Duodenal mucosa (tissue), 2 donors: ENCODE measurements around the gene SPANXN1.
"Not testable (repeated sequence)": the region's sequence is repeated elsewhere in the genome, so short reads cannot be mapped to it uniquely, and the experiment has no call there.

Experiments used
- H3K27ac ChIP-seq: one replicate; pipeline ENCODE4 v1.7.0; 2013; ENCODE audit warnings: low read depth, low read length
- H3K27me3 ChIP-seq, 2 donors: one replicate each; pipeline ENCODE4 v1.7.0; 2013; ENCODE audit warnings: low read length in 2 of 2, control low read depth in 1 of 2; ENCODE audit not compliant: insufficient read depth in 2 of 2, control insufficient read depth in 1 of 2
- H3K36me3 ChIP-seq, 2 donors: one replicate each; pipeline ENCODE4 v1.7.0; 2013; ENCODE audit warnings: low read length in 2 of 2, control low read depth in 1 of 2; ENCODE audit not compliant: insufficient read depth in 2 of 2, control insufficient read depth in 1 of 2
- H3K4me1 ChIP-seq, 2 donors: one replicate each; pipeline ENCODE4 v1.7.0; 2013; ENCODE audit warnings: low read length in 2 of 2, control low read depth in 1 of 2; ENCODE audit not compliant: insufficient read depth in 2 of 2, control insufficient read depth in 1 of 2
- H3K4me3 ChIP-seq, 2 donors: one replicate each; pipeline ENCODE4 v1.7.0; 2013; ENCODE audit warnings: low read length in 2 of 2, low read depth in 1 of 2
- H3K9ac ChIP-seq, 2 donors: one replicate each; pipeline ENCODE4 v1.7.0; 2013; ENCODE audit warnings: low read length in 2 of 2, low read depth in 1 of 2
- H3K9me3 ChIP-seq, 2 donors: one replicate each; pipeline ENCODE4 v1.7.0; 2013; ENCODE audit warnings: low read length in 2 of 2, control low read depth in 1 of 2; ENCODE audit not compliant: control insufficient read depth in 1 of 2

SPANXN1 gene, protein sequence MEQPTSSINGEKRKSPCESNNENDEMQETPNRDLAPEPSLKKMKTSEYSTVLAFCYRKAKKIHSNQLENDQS

DNA sequence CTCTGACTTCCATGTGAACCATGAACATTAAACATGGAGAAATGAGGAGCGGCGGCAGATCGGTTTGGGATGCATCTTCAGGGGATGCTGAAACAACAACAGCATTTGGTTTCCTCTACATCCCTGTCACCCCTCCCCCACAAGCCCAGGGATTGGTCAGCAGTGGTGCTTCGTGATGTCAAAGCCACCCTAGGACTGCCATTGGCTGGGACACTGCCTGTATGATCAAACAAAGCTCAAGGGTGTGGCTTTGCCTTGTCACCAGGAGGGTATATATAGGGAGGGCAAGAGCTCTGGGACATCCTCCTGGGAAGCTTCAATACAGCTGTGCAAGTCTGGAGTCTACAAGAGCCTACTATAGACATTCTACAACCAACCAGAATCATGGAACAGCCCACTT lies at the start of gene SPANXN1:
SPANXN1 (plus strand) TSS at position 301 of the 400 bp plus-strand sequence; CDS start at position 385, 84 bp downstream.
- not testable (repeated sequence) for H3K4me1 ChIP-seq, H3K27me3 ChIP-seq, H3K36me3 ChIP-seq, H3K4me3 ChIP-seq, H3K27ac ChIP-seq, H3K9ac ChIP-seq, H3K9me3 ChIP-seq

DNA sequence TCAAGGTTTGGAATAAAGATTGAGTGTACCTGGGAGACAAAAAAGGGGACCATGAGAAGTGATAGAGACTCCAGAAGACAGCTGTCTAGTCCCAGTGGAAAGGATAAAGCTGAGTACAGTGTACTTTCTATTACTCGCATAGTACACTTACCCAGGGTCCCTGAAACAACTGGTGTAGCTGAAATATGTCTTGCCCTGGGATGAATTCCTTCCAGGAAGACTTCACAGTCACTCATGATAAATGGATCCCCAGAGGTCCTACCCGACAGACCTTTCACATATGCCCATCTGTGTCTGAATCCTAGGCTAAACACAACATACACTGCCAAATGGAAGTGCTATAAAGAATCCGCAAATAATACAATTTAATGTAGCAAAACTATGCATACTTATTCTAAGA lies 48.2 kb upstream of the SPANXN1 start:
- H3K9me3 ChIP-seq = no peaks in the 10 kb centered on the region
- no peaks in the 10 kb centered on the region for H3K36me3 ChIP-seq
- no peak overlapping the region for H3K27ac ChIP-seq
- no peaks in the 10 kb centered on the region for H3K27me3 ChIP-seq
- no peaks in the 10 kb centered on the region for H3K4me1 ChIP-seq
- H3K4me3 ChIP-seq = no peak overlapping the region
- no peak overlapping the region for H3K9ac ChIP-seq

DNA sequence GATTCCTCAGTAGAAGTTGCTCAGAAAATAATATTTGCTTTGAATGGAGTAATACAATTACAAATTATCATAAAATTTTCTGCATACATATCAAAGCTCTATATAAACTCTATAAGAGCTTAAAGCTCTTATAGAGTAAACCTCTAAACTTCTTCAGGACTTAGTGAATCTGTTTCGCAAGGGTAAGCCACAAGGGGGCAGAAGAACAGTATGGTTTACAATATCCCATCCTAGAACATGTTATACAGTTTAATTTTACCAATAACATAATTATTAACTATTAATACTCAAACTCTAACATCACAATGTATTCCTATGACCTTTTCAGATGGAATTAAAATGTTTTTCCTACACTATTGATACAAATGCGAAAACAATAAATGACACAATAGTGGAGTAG lies 33.8 kb upstream of the SPANXN1 start:
- Histone ChIP-seq H3K4me3 (no peak overlapping the region), H3K36me3 (no peaks in the 10 kb centered on the region), H3K27ac (no peak overlapping the region), H3K9ac (no peak overlapping the region), H3K27me3 (no peaks in the 10 kb centered on the region), H3K9me3 (no peaks in the 10 kb centered on the region), H3K4me1 (no peaks in the 10 kb centered on the region)

DNA sequence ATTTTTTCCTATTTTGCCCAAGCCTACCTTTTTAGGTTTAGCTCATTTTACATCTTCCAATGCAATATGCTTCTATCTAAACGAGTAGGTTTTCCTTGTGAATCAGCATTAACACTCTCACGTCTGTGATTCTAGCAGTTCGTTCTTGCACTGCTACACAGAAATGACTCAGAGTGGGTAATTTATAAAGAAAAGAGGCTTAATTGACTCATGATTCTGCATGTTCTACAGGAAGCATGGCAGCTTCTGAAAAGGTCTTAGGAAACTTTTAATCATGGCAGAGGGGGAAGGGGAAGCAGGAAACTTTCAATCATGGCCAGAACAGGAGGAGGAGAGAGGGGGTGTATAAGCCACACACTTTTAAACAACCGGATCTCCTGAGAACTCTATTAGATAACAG lies 44.9 kb downstream of the SPANXN1 start:
- H3K4me1 ChIP-seq = no peaks in the 10 kb centered on the region
- H3K9me3 ChIP-seq = no peaks in the 10 kb centered on the region
- H3K4me3 ChIP-seq = no peak overlapping the region
- H3K27me3 ChIP-seq = no peaks in the 10 kb centered on the region
- no peaks in the 10 kb centered on the region for H3K36me3 ChIP-seq
- H3K27ac ChIP-seq = no peak overlapping the region
- H3K9ac ChIP-seq = no peak overlapping the region
